GM13977 (cell line): ENCODE results near the gene KIAA0586.
"Not testable (repeated sequence)": the region's sequence is repeated elsewhere in the genome, so short reads cannot be mapped to it uniquely, and the experiment has no call there.

Experiments
- DNase-seq: peaks from one replicate; pipeline ENCODE4 v3.0.0; 2012; ENCODE audit warnings: low spot score
- in situ Hi-C: fragments of 300-500 bp; cut with MboI; formaldehyde crosslinking; loops from one replicate; pipeline ENCODE4 v1.12.0; 2022; ENCODE audit warnings: low sequenced_read_pairs, low pct_unique_long_range_greater_than_20kb, mixed read lengths, inconsistent platforms; ENCODE audit not compliant: unreplicated experiment
- TF ChIP-seq, protein P1 (sequence below): IDR thresholded peaks from 2 replicates; pipeline ENCODE4 v1.5.1; 2012; ENCODE audit warnings: mild to moderate bottlenecking, control low read depth; ENCODE audit not compliant: insufficient read depth; ENCODE audit errors: extremely low read depth, missing control alignments

The KIAA0586 gene

DNA sequence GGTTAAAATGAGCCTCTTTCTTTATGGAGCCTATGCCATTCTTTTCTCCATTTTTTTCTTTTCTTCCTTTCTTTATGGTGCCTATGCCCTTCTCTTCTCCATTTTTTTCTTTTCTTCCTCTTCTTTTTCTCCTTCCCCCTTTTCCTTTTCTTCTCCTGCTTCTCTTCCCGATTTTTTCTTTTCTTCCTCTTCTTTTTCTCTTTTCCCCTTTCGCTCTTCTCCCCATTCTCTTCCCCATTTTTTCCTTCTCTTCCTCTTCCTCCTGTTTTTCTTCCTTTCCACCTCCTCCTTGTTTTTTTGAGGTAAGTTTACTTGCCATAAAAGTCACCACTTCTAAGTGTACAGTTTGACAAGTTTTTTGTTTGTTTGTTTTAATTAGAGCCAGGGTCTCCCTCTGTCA lies 50.1 kb downstream of the KIAA0586 start:
- TF ChIP-seq, protein P1, sequence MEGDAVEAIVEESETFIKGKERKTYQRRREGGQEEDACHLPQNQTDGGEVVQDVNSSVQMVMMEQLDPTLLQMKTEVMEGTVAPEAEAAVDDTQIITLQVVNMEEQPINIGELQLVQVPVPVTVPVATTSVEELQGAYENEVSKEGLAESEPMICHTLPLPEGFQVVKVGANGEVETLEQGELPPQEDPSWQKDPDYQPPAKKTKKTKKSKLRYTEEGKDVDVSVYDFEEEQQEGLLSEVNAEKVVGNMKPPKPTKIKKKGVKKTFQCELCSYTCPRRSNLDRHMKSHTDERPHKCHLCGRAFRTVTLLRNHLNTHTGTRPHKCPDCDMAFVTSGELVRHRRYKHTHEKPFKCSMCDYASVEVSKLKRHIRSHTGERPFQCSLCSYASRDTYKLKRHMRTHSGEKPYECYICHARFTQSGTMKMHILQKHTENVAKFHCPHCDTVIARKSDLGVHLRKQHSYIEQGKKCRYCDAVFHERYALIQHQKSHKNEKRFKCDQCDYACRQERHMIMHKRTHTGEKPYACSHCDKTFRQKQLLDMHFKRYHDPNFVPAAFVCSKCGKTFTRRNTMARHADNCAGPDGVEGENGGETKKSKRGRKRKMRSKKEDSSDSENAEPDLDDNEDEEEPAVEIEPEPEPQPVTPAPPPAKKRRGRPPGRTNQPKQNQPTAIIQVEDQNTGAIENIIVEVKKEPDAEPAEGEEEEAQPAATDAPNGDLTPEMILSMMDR = no peak
- no peak for DNase-seq
- in situ Hi-C loops = loop anchor here (25.0 kb wide), 1 partner anchor 960 kb away; no protein-coding TSS in a partner anchor

DNA sequence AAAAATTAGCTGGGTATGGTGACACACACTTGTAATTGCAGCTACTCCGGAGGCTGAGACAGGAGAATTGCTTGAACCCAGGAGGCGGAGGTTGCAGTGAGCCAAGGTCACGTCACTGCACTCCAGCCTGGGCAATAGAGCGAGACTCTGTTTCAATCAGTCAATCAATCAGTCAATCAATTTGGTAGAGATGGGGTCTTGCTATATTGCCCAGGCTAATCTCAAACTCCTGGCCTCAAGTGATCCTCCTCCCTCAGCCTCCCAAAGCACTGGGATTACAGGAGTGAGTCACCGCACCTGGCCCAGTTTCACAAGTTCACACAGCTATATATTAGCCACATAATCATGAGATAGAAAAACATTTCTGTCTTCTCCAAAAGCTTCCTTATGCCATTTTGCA lies 50.8 kb downstream of the KIAA0586 start:
- in situ Hi-C loops = loop anchor here (25.0 kb wide), 1 partner anchor 959 kb away; no protein-coding TSS in a partner anchor
- DNase-seq = not testable (repeated sequence)

DNA sequence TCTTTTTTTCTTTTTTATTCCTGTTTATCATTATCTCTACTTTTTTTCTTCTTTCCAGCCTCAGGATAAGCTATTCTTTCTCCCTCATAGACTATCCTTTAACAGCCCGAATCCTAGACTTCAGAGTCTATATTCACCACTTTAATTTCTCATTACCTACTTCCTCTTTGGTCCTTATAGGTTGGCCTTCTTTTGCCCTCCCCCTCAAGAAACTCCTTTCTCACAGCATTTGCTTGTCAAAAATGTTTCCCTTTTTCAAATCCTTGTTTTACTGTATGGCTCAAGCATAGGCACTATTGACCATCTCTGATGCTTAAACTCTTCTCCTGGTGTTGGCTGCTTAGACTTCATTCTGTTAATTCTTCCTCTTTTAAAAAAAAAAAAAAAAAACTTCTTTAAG lies 52.5 kb downstream of the KIAA0586 start:
- no peak for DNase-seq
- in situ Hi-C loops = loop anchor here (25.0 kb wide), 1 partner anchor 957 kb away; no protein-coding TSS in a partner anchor
- TF ChIP-seq, protein P1 = no peak

DNA sequence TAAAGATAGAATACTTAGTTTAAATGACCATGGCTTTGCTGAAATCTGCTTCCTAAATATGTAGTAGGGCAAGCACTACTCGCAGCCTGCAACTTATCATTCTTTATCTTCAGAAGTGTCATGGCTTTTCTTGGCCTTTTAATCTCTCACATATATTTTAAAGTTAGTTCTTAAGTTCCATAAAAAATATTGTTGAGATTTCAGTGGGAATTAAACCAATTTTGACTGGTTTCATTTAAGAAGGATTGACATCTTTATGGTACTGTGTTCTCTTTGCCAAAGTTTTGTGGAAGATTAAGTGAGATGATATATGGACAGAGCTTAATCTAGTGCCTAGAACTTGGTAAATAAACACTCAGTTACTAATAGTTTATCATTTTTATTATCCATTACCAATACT lies 56.7 kb downstream of the KIAA0586 start:
- TF ChIP-seq, protein P1 = no peak
- in situ Hi-C loops = loop anchor here (25.0 kb wide), 1 partner anchor 953 kb away; no protein-coding TSS in a partner anchor

DNA sequence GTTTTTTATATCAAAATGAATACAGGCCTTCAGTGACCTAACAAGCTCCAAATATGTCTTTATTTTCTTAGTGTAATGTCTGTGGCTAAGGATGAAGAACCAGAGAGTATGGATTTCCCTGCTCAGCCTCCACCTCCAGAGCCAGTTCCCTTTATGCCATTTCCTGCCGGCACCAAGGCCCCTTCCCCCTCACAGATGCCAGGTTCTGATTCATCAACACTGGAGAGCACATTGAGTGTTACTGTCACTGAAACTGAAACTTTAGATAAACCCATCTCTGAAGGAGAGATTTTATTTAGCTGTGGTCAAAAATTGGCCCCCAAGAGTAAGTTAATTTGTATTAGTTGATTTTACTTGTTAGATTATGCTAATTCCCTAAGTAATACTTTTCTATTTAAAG lies 61.0 kb downstream of the KIAA0586 start:
- in situ Hi-C loops = loop anchor here (25.0 kb wide), 1 partner anchor 949 kb away; no protein-coding TSS in a partner anchor
- peak; percentile 4 for DNase-seq

More for the DNA sequence above, 56.7 kb downstream of the KIAA0586 start:
- DNase-seq = no peak

DNA sequence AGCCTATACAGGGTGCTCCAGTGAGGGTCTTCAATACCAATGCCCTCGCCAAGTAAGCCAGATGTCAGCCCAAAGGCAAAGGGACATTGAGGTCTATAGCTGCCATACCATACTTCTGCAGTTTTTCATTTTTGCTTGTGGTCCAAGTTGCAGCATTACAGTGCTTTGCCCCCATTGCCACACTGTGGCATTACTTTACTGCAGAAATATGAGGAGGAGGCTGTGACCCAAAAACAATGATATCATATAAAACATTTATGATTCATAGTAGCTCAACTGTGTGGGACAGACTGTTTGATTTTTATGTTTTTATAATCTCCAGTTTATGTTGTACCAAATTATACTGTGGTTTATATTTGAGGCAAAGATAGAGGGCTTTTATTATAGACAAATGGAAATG lies 64.1 kb downstream of the KIAA0586 start:
- TF ChIP-seq, protein P1 = no peak
- in situ Hi-C loops = loop anchor here (25.0 kb wide), 1 partner anchor 946 kb away; no protein-coding TSS in a partner anchor
- DNase-seq = no peak

More for the DNA sequence above, 61.0 kb downstream of the KIAA0586 start:
- TF ChIP-seq, protein P1 = no peak

DNA sequence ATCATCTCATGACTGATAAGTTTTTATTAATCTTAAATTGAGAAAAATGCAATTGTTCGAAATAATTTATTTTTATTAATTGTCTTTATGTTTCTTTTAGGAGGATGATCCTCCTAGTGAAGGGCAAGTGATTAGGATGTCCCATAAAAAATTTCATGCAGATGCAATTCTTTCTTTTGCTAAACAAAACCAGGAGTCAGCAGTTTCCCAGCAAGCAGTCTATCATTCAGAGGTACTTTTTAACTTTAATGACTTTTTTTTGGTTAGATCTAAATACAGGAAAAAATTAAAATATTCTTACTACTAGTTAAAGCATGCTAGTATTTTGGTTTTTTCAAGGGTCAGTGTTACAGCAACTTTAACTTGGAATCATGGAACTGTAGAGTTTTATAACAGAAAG lies 64.5 kb downstream of the KIAA0586 start:
- in situ Hi-C loops = loop anchor here (25.0 kb wide), 1 partner anchor 945 kb away; no protein-coding TSS in a partner anchor
- TF ChIP-seq, protein P1 = no peak
- DNase-seq = no peak
